Measurements from ENCODE around the gene FANCC.

Gene FANCC

GRCh38 chr9:95077053-95077765 is 240.3 kb downstream of the FANCC start:
- no peak for TF ChIP-seq CTCF (IDR thresholded peaks at IDR 0.05; ENCODE audit: low read depth, low read length)
- H3K4me3 ChIP-seq (ENCODE audit: low read depth, low read length): no peak overlapping the region

- H3K4me3 ChIP-seq (ENCODE audit: low read depth, low read length): no peak overlapping the region
- TF ChIP-seq CTCF (IDR thresholded peaks at IDR 0.05; ENCODE audit: low read depth, low read length): no peak
Observed at GRCh38 chr9:95076696-95077052, 240.8 kb downstream of the FANCC start.

GRCh38 chr9:95075700-95076099 is 241.8 kb downstream of the FANCC start:
- no peak overlapping the region for H3K4me3 ChIP-seq (ENCODE audit: low read depth, low read length)
- no peak for TF ChIP-seq CTCF (IDR thresholded peaks at IDR 0.05; ENCODE audit: low read depth, low read length)

GRCh38 chr9:95074632-95075031 is 242.9 kb downstream of the FANCC start:
- no peak for TF ChIP-seq CTCF (IDR thresholded peaks at IDR 0.05; ENCODE audit: low read depth, low read length)
- no peak overlapping the region for H3K4me3 ChIP-seq (ENCODE audit: low read depth, low read length)

- no peak for TF ChIP-seq CTCF (IDR thresholded peaks at IDR 0.05; ENCODE audit: low read depth, low read length)
- H3K4me3 ChIP-seq (ENCODE audit: low read depth, low read length): no peak overlapping the region
Observed at GRCh38 chr9:95073918-95074317, 243.6 kb downstream of the FANCC start.

- no peak overlapping the region for H3K4me3 ChIP-seq (ENCODE audit: low read depth, low read length)
- TF ChIP-seq CTCF (IDR thresholded peaks at IDR 0.05; ENCODE audit: low read depth, low read length): peak; percentile 32; the same call in 1 of the 2 replicates
Observed at GRCh38 chr9:95073042-95073607, 244.4 kb downstream of the FANCC start.

- TF ChIP-seq CTCF (IDR thresholded peaks at IDR 0.05; ENCODE audit: low read depth, low read length): no peak
- H3K4me3 ChIP-seq (ENCODE audit: low read depth, low read length): no peak overlapping the region
Observed at GRCh38 chr9:95071925-95072324, 245.6 kb downstream of the FANCC start.

Measured in WI38 (cell line).